HCT116 (cell line): ENCODE data around the gene SLC35B2. TPM values are rescaled to one million over a fixed set of nuclear protein-coding genes. Genes with fewer than 3 reads are reported as not detected.

Experiments
- ATAC-seq: fragments of 200-7000 bp; cut with Tn5 transposase; 2 replicates; pipeline ENCODE4 v1.9.1; 2020; ENCODE audit warnings: mild to moderate bottlenecking, moderate library complexity
- BruUV-seq: library from RNA; stranded (reverse); fragments of 400-500 nt; replicated peaks from 2 replicates; lab custom pipeline; 2021; lab: Mats Ljungman, UMichigan
- CTCF ChIA-PET: fragments of 300-600 bp; sonication (Branson Sonifier 250); formaldehyde crosslinking; loops from one replicate; lab custom pipeline; 2021; ENCODE audit warnings: antibody characterized with exemption; lab: Charles Lee
- POLR2A ChIA-PET: fragments of 300-600, 350-600 bp; sonication (Branson Sonifier 250); formaldehyde crosslinking; loops from one replicate; lab custom pipeline; 2021; ENCODE audit warnings: antibody characterized with exemption; lab: Charles Lee
- RAD21 ChIA-PET, 2 experiments: fragments of 300-600 bp; sonication (Branson Sonifier 250); formaldehyde crosslinking; loops; one replicate each; lab custom pipeline; 2023; ENCODE audit warnings: low total read pairs in 2 of 2; ENCODE audit not compliant: uncharacterized antibody in 2 of 2, unreplicated experiment in 2 of 2, low non-redundant PET in 1 of 2; lab: Charles Lee
- DNase-seq: peaks from one replicate; pipeline ENCODE4 v3.0.0-alpha.2; 2010; ENCODE audit warnings: low read depth, low spot score
- H2AFZ ChIP-seq: fragments of 200-600 bp; shearing (Covaris generic), sonication (generic); 2 replicates; pipeline ENCODE4 v1.6.1; 2017; ENCODE audit warnings: low read depth, mixed run types, mixed read lengths, antibody characterized with exemption, low read length; ENCODE audit not compliant: poor library complexity, severe bottlenecking
- H3K27ac ChIP-seq: 2 replicates; pipeline ENCODE4 v1.5.1; 2012; ENCODE audit warnings: low read depth, low read length
- H3K27me3 ChIP-seq: fragments of 200-600 bp; sonication (generic); 2 replicates; pipeline ENCODE4 v1.6.1; 2016; ENCODE audit warnings: mixed run types, low read length, mixed read lengths; ENCODE audit not compliant: insufficient read depth
- H3K36me3 ChIP-seq, 2 experiments: fragments of 200-500 bp in 1 of 2; fragments of 200-600 bp in 1 of 2; sonication (Bioruptor generic) in 1 of 2; sonication (generic) in 1 of 2; 2 replicates each; pipeline versions ENCODE4 v1.5.1 to v1.6.1; 2014 to 2016; ENCODE audit warnings: low read length in 2 of 2, inconsistent platforms in 1 of 2, mixed read lengths in 1 of 2, mixed run types in 1 of 2; ENCODE audit not compliant: insufficient read depth in 2 of 2, control insufficient read depth in 1 of 2
- H3K4me1 ChIP-seq, 2 experiments: fragments of 200-600 bp in 1 of 2; sonication (generic) in 1 of 2; 2 replicates each; pipeline versions ENCODE4 v1.5.1 to v1.6.1; 2012 to 2017; ENCODE audit warnings: low read length in 2 of 2, inconsistent platforms in 1 of 2, mild to moderate bottlenecking in 1 of 2, mixed read lengths in 1 of 2, mixed run types in 1 of 2, moderate library complexity in 1 of 2; ENCODE audit not compliant: insufficient read depth in 2 of 2, control insufficient read depth in 1 of 2
- H3K4me2 ChIP-seq: fragments of 200-600 bp; sonication (generic); 2 replicates; pipeline ENCODE4 v1.6.1; 2017; ENCODE audit warnings: mixed run types, low read length, mixed read lengths
- H3K4me3 ChIP-seq, 2 experiments: fragments of 200-600 bp in 1 of 2; sonication (generic) in 1 of 2; replicated peaks in 1 of 2; 2 replicates each; pipeline ENCODE4 v1.5.1; 2011 to 2016; ENCODE audit warnings: low read length in 2 of 2, control low read depth in 1 of 2, low read depth in 1 of 2, mild to moderate bottlenecking in 1 of 2, mixed read lengths in 1 of 2, mixed run types in 1 of 2
- H3K79me2 ChIP-seq: fragments of 200-600 bp; sonication (generic); 2 replicates; pipeline ENCODE4 v1.6.1; 2017; ENCODE audit warnings: mild to moderate bottlenecking, mixed run types, low read length, moderate library complexity, mixed read lengths; ENCODE audit not compliant: insufficient read depth
- H3K9ac ChIP-seq: fragments of 200-600 bp; sonication (generic); 2 replicates; pipeline ENCODE4 v1.6.1; 2016; ENCODE audit warnings: low read length, mixed read lengths
- H3K9me2 ChIP-seq: fragments of 200-600 bp; sonication (generic), shearing (Covaris generic); 2 replicates; pipeline ENCODE4 v1.6.1; 2017; ENCODE audit warnings: mixed run types, mild to moderate bottlenecking, moderate library complexity; ENCODE audit not compliant: insufficient read depth
- H3K9me3 ChIP-seq, 2 experiments: fragments of 200-500 bp in 1 of 2; fragments of 200-600 bp in 1 of 2; sonication (Bioruptor generic) in 1 of 2; sonication (generic) in 1 of 2; 2 replicates each; pipeline ENCODE4 v1.6.1; 2014 to 2017; ENCODE audit warnings: low read length in 2 of 2, mixed read lengths in 2 of 2, inconsistent platforms in 1 of 2, low read depth in 1 of 2, mild to moderate bottlenecking in 1 of 2, mixed run types in 1 of 2, moderate library complexity in 1 of 2; ENCODE audit not compliant: control insufficient read depth in 1 of 2, insufficient read depth in 1 of 2
- H4K20me1 ChIP-seq: fragments of 200-600 bp; sonication (generic), shearing (Covaris generic); 2 replicates; pipeline ENCODE4 v1.6.1; 2017; ENCODE audit warnings: mixed run types, mild to moderate bottlenecking, moderate library complexity; ENCODE audit not compliant: insufficient read depth
- CBX3 ChIP-seq: IDR thresholded peaks from 2 replicates; pipeline ENCODE4 v1.6.1; 2012; ENCODE audit warnings: low read depth
- CEBPB ChIP-seq: IDR thresholded peaks from 2 replicates; pipeline ENCODE4 v1.6.1; 2012; ENCODE audit warnings: low read depth
- CTCF ChIP-seq, 3 experiments: fragments of 200-600 bp in 1 of 3; sonication (generic) in 1 of 3; IDR thresholded peaks in 2 of 3; conservative IDR thresholded peaks in 1 of 3; 2 replicates each; pipeline ENCODE4 v1.5.1; 2012 to 2017; ENCODE audit warnings: low read depth in 2 of 3, low read length in 2 of 3, antibody characterized with exemption in 1 of 3, borderline replicate concordance in 1 of 3, control low read depth in 1 of 3, mild to moderate bottlenecking in 1 of 3, mixed read lengths in 1 of 3, mixed run types in 1 of 3, moderate library complexity in 1 of 3; ENCODE audit not compliant: insufficient read depth in 1 of 3
- EGR1 ChIP-seq: IDR thresholded peaks from 2 replicates; pipeline ENCODE4 v1.6.1; 2012; ENCODE audit warnings: low read depth
- EZH2 ChIP-seq: fragments of 200-600 bp; sonication (generic); IDR thresholded peaks from 2 replicates; pipeline ENCODE4 v1.6.1; 2017; ENCODE audit warnings: antibody characterized with exemption, mixed run types
- EZH2phosphoT487 ChIP-seq: fragments of 200-600 bp; IDR thresholded peaks from 2 replicates; pipeline ENCODE4 v1.6.1; 2018; ENCODE audit warnings: antibody characterized with exemption, borderline replicate concordance
- FOSL1 ChIP-seq: IDR thresholded peaks from 2 replicates; pipeline ENCODE4 v1.6.1; 2012; ENCODE audit warnings: low read depth
- MAX ChIP-seq: IDR thresholded peaks from 2 replicates; pipeline ENCODE4 v1.6.1; 2012
- POLR2A ChIP-seq: IDR thresholded peaks from 2 replicates; pipeline ENCODE4 v1.7.0; 2011; ENCODE audit warnings: borderline replicate concordance; ENCODE audit not compliant: insufficient read depth, insufficient read length; ENCODE audit errors: extremely low read depth
- REST ChIP-seq: IDR thresholded peaks from 2 replicates; pipeline ENCODE4 v1.6.1; 2012; ENCODE audit warnings: low read depth
- SIN3A ChIP-seq: IDR thresholded peaks from 2 replicates; pipeline ENCODE4 v1.6.1; 2012; ENCODE audit warnings: low read depth
- SP1 ChIP-seq: IDR thresholded peaks from 2 replicates; pipeline ENCODE4 v1.6.1; 2012; ENCODE audit warnings: low read depth
- SRF ChIP-seq: IDR thresholded peaks from 2 replicates; pipeline ENCODE4 v1.6.1; 2012; ENCODE audit warnings: low read depth
- TCF7L2 ChIP-seq: IDR thresholded peaks from 2 replicates; pipeline ENCODE4 v1.7.0; 2011; ENCODE audit warnings: borderline replicate concordance, inconsistent platforms; ENCODE audit not compliant: insufficient read depth, insufficient read length; ENCODE audit errors: extremely low read depth
- YY1 ChIP-seq: IDR thresholded peaks from 2 replicates; pipeline ENCODE4 v1.6.1; 2011; ENCODE audit warnings: low read length, low read depth, moderate library complexity, mild to moderate bottlenecking; ENCODE audit not compliant: insufficient replicate concordance; ENCODE audit errors: extremely low read depth
- ZBTB33 ChIP-seq: IDR thresholded peaks from 2 replicates; pipeline ENCODE4 v1.6.1; 2011; ENCODE audit warnings: mild to moderate bottlenecking, low read length, moderate library complexity; ENCODE audit not compliant: insufficient replicate concordance; ENCODE audit errors: extremely low read depth
- ZFX ChIP-seq: fragments of 450-650 bp; IDR thresholded peaks from 2 replicates; pipeline ENCODE4 v1.6.1; 2017
- intact Hi-C: fragments of 100-400 bp; cut with micrococcal nuclease; formaldehyde crosslinking; loops from 2 replicates; pipeline ENCODE4 v1.10.0; 2022
- total RNA-seq: library from RNA; stranded (reverse); gene quantifications from one replicate; pipeline ENCODE4 v1.2.1, GENCODE V29; 2021; ENCODE audit not compliant: unreplicated experiment

SLC35B2 gene
- total RNA-seq, 1 experiment from 2014 or later, result 50.5 TPM

- ChIA-PET CTCF (interaction anchor here (0.9 to 2.6 kb wide), 8 partner anchors 9 to 137 kb away, joined by 3 to 22 read pairs (median 7); partner anchors contain the start of genes HSP90AB1 and SLC29A1), POLR2A (interaction anchor here (1.4 to 2.5 kb wide), 2 partner anchors 10 to 13 kb away, joined by 7 to 20 read pairs; partner anchors contain the start of genes HSP90AB1 and SLC29A1), RAD21 (no interaction called here)
- H3K9me2 ChIP-seq, result no peaks in the 10 kb centered on the region
- BruUV-seq, result no TSS peak
- H3K27ac ChIP-seq, result peak overlapping the region; percentile 41
- intact Hi-C loops, result loop anchor here (1.0 kb wide), 2 partner anchors 61 to 137 kb away; no protein-coding TSS in a partner anchor
- no peak for ATAC-seq
- TF ChIP-seq ZFX (no peak), SIN3A (no peak), FOSL1 (no peak), REST (no peak), SRF (no peak), CTCF (IDR thresholded peaks at IDR 0.05 in 2 of 3, conservative IDR thresholded peaks at IDR 0.05 in 1 of 3; ENCODE audit: borderline replicate concordance in 1 of 3, insufficient read depth in 1 of 3, low read depth in 2 of 3, low read length in 2 of 3) (no peak), YY1 (no peak), POLR2A (no peak), SP1 (no peak), EZH2phosphoT487 (no peak), EGR1 (no peak), CEBPB (no peak), EZH2 (no peak), ZBTB33 (no peak), TCF7L2 (no peak), CBX3 (no peak), MAX (no peak)
- H3K36me3 ChIP-seq, result peaks cover 19 to 54% of the 10 kb centered on the region in 2 experiments; a peak in 3 of 4 replicates
- no peak for DNase-seq
- no peak overlapping the region for H3K4me3 ChIP-seq
- H3K79me2 ChIP-seq, result peaks cover 5% of the 10 kb centered on the region; the same call in 1 of the 2 replicates
- H4K20me1 ChIP-seq, result no peaks in the 10 kb centered on the region
- H3K27me3 ChIP-seq, result no peaks in the 10 kb centered on the region
- no peak overlapping the region for H3K4me2 ChIP-seq
- no peak overlapping the region for H3K9ac ChIP-seq
- no peaks in the 10 kb centered on the region for H3K9me3 ChIP-seq
- peaks cover 29 to 42% of the 10 kb centered on the region in 2 experiments for H3K4me1 ChIP-seq
- H2AFZ ChIP-seq, result no peak overlapping the region
Observed at GRCh38 chr6:44233567-44234100, 23.7 kb downstream of the SLC35B2 start.
